GM06990 (cell line): ENCODE data around the gene ZBTB7B.

Experiments used
- DNase-seq: peaks from one replicate; pipeline ENCODE4 v3.0.0-alpha.2; 2011; ENCODE audit not compliant: insufficient read length; ENCODE audit errors: extremely low read depth
- H3K27me3 ChIP-seq: replicated peaks from 2 replicates; pipeline ENCODE4 v1.6.0; 2011; ENCODE audit warnings: low read length; ENCODE audit not compliant: control insufficient read depth, insufficient read depth
- H3K36me3 ChIP-seq: 2 replicates; pipeline ENCODE4 v1.5.1; 2011; ENCODE audit warnings: low read length; ENCODE audit not compliant: control insufficient read depth, insufficient read depth
- H3K4me3 ChIP-seq: replicated peaks from 2 replicates; pipeline ENCODE4 v1.5.1; 2011; ENCODE audit warnings: low read depth, mild to moderate bottlenecking, control low read depth, low read length
- TF ChIP-seq, protein P1 (sequence below): IDR thresholded peaks from 2 replicates; pipeline ENCODE4 v1.5.1; 2011; ENCODE audit warnings: low read length, control low read depth, mild to moderate bottlenecking, inconsistent platforms; ENCODE audit not compliant: insufficient read depth, poor library complexity, severe bottlenecking

The ZBTB7B gene

DNA sequence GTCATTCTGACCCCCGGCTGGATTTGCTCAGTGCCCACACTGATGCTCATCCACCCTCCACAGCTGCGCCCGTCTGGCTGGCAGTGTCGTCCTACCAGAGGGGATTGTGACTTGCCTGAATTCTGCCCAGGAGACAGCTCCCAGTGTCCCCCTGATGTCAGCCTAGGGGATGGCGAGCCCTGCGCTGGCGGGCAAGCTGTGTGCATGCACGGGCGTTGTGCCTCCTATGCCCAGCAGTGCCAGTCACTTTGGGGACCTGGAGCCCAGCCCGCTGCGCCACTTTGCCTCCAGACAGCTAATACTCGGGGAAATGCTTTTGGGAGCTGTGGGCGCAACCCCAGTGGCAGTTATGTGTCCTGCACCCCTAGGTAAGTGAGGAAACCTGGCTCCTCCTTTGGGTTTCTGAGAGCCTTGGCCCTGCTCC is 55.2 kb downstream of the ZBTB7B start:
- DNase-seq, result no peak
- no peaks in the 10 kb centered on the region for H3K36me3 ChIP-seq
- H3K27me3 ChIP-seq, result no peaks in the 10 kb centered on the region
- TF ChIP-seq, protein P1, sequence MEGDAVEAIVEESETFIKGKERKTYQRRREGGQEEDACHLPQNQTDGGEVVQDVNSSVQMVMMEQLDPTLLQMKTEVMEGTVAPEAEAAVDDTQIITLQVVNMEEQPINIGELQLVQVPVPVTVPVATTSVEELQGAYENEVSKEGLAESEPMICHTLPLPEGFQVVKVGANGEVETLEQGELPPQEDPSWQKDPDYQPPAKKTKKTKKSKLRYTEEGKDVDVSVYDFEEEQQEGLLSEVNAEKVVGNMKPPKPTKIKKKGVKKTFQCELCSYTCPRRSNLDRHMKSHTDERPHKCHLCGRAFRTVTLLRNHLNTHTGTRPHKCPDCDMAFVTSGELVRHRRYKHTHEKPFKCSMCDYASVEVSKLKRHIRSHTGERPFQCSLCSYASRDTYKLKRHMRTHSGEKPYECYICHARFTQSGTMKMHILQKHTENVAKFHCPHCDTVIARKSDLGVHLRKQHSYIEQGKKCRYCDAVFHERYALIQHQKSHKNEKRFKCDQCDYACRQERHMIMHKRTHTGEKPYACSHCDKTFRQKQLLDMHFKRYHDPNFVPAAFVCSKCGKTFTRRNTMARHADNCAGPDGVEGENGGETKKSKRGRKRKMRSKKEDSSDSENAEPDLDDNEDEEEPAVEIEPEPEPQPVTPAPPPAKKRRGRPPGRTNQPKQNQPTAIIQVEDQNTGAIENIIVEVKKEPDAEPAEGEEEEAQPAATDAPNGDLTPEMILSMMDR, result peak; percentile 1
- no peak overlapping the region for H3K4me3 ChIP-seq

DNA sequence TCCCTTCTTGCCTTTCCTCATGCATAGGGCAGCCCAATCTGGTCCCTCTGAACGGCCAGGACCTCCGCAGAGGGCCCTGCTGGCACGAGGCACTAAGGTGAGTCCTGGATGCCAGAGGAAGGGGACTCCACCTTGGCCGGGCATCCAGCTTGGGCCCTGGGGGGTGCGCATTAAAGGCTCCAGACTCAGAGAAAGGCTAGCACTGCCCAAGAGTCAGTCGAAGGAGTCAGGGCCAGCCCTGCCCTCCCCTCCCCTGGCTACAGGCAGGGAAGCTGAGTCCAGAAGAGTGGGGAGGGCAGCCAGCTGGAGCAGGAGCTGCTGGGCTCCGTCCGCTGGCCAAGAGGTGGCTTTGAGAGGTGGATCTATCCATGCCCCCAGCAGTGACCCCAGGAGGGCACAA is 58.1 kb downstream of the ZBTB7B start:
- no peak for DNase-seq
- TF ChIP-seq, protein P1, result no peak
- Histone ChIP-seq H3K4me3 (no peak overlapping the region), H3K27me3 (no peaks in the 10 kb centered on the region), H3K36me3 (no peaks in the 10 kb centered on the region)

DNA sequence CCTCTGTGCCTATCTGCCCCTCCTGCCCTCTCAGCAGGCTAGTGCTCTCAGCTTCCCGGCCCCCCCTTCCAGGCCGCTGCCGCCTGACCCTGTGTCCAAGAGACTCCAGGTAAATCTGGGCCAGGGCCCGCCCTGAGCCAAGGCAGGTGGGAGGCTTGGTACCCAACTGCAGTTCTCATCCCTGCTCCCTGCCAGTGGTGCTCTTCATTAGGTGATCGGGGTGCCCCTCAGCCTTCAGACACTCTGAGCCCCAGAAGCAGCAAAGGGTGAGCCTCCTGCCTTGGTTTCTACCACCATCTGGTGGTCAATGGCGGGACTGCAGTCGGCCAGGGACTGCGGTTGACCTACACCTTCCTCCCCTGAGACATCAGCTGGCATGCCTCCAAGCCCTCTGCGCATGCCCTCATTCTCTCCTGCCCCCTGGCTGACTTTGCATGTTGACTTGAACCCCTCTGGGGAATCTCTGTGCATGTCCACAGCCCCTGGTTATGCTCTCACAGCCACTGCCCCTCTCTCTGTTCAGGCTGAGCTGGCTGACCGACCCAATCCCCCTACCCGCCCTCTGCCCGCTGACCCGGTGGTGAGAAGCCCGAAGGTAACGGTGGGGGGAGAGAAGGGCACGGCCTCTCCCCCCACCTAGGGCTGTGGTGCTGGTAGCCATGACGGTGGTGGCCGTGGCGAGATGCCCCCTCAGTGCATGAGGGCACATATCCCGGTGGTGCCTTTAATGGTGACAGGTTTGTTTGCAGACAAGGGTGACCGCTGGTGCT is 59.0 kb downstream of the ZBTB7B start:
- peak overlapping the region; percentile 38 for H3K4me3 ChIP-seq
- TF ChIP-seq, protein P1, result peak; percentile 98
- no peaks in the 10 kb centered on the region for H3K27me3 ChIP-seq
- peak; percentile 85 for DNase-seq
- no peaks in the 10 kb centered on the region for H3K36me3 ChIP-seq

DNA sequence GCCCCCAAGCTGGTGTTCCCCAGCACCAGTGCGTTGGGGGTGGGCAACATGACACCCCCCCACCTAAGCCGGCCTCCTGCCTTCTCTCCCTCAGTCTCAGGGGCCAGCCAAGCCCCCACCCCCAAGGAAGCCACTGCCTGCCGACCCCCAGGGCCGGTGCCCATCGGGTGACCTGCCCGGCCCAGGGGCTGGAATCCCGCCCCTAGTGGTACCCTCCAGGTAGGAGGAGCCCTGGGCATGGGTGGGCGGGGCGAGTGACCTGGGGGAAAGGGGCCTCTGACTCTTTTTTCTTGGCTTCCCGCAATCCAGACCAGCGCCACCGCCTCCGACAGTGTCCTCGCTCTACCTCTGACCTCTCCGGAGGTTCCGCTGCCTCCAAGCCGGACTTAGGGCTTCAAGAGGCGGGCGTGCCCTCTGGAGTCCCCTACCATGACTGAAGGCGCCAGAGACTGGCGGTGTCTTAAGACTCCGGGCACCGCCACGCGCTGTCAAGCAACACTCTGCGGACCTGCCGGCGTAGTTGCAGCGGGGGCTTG is 59.6 kb downstream of the ZBTB7B start:
- no peak overlapping the region; the same call in 1 of the 2 replicates for H3K4me3 ChIP-seq
- H3K36me3 ChIP-seq, result no peaks in the 10 kb centered on the region
- no peak for DNase-seq
- TF ChIP-seq, protein P1, result no peak
- no peaks in the 10 kb centered on the region for H3K27me3 ChIP-seq

DNA sequence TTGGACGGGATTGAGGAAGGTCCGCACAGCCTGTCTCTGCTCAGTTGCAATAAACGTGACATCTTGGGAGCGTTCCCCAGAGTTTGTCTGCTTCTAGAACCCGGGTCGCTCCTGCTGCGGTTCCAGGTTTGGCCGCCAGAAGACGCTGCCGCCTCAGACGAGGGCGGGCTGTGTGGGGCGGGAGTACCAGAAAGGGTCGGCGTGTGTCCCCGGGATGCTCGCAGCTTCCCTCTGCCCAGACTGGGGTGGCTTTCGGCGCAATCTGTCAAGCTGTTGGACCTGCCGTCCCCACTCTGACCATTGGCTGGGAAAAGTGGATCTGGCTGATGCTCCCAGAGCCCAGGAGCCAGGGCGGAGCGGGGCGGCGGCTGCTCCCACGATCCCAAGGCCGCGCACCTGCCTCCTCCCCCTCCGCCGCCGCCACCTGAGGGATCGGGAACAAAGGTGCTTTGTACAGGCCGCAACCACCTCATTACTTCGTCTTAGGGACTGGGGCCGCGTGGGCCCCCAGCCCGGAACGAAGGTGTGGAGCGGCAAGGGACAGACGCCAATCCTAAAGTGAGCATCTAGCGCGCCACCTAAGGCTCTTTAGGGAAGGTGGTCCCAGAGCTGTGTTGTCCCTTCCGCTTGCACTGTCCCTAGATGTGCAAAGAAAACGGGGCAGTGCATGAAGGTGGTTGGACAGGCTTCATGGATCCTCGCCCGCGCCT is 60.3 kb downstream of the ZBTB7B start:
- Histone ChIP-seq H3K4me3 (peak overlapping the region; percentile 80), H3K36me3 (no peaks in the 10 kb centered on the region), H3K27me3 (no peaks in the 10 kb centered on the region)
- DNase-seq, result peak; percentile 77
- TF ChIP-seq, protein P1, result peak; percentile 98
